CD4-positive, alpha-beta memory T cell (primary cell): ENCODE measurements around the gene FMO3. TPM values are rescaled to one million over a fixed set of nuclear protein-coding genes. Genes with fewer than 3 reads are reported as not detected.

Experiments
- CTCF ChIA-PET: fragments of 350-600 bp; sonication (Branson Sonifier 250); formaldehyde crosslinking; loops from one replicate; lab custom pipeline; 2021; ENCODE audit warnings: inconsistent platforms; ENCODE audit not compliant: partially characterized antibody; lab: Charles Lee
- POLR2A ChIA-PET: fragments of 350-600 bp; sonication (Branson Sonifier 250); formaldehyde crosslinking; loops from one replicate; lab custom pipeline; 2021; ENCODE audit not compliant: partially characterized antibody; lab: Charles Lee
- DNase-seq, 5 donors: peaks; one replicate each; pipeline versions ENCODE4 v3.0.0 to v3.0.0-alpha.2; 2020 to 2022; ENCODE audit warnings: mixed read lengths in 1 of 5
- H3K27ac ChIP-seq: one replicate; pipeline ENCODE4 v1.7.0; 2013; ENCODE audit warnings: low read depth, low read length
- H3K27me3 ChIP-seq: 2 replicates; pipeline ENCODE4 v1.7.0; 2013; ENCODE audit warnings: mild to moderate bottlenecking, low read length, moderate library complexity; ENCODE audit not compliant: insufficient read depth
- H3K36me3 ChIP-seq: 2 replicates; pipeline ENCODE4 v1.7.0; 2013; ENCODE audit warnings: mild to moderate bottlenecking, low read length, moderate library complexity; ENCODE audit not compliant: insufficient read depth
- H3K4me1 ChIP-seq: 2 replicates; pipeline ENCODE4 v1.7.0; 2013; ENCODE audit warnings: mild to moderate bottlenecking, low read length, moderate library complexity; ENCODE audit not compliant: insufficient read depth
- H3K4me3 ChIP-seq, 2 donors: one replicate each; pipeline ENCODE4 v1.7.0; 2013; ENCODE audit warnings: low read length in 2 of 2, mild to moderate bottlenecking in 1 of 2
- H3K9me3 ChIP-seq, 2 donors: one replicate each; pipeline ENCODE4 v1.7.0; 2013; ENCODE audit warnings: low read length in 2 of 2, control low read depth in 1 of 2; ENCODE audit not compliant: control insufficient read depth in 1 of 2
- H3K27ac Mint-ChIP-seq, 7 donors: one replicate each; pipeline ENCODE4 v1.8.0; 2020 to 2021; ENCODE audit warnings: mixed read lengths in 7 of 7, mild to moderate bottlenecking in 6 of 7, inconsistent platforms in 3 of 7, moderate library complexity in 3 of 7
- H3K27me3 Mint-ChIP-seq, 2 donors: one replicate each; pipeline ENCODE4 v1.8.0; 2020 to 2021; ENCODE audit warnings: mixed read lengths in 2 of 2
- H3K36me3 Mint-ChIP-seq, 2 donors: one replicate each; pipeline ENCODE4 v1.8.0; 2020 to 2021; ENCODE audit warnings: mixed read lengths in 2 of 2, inconsistent platforms in 1 of 2, mild to moderate bottlenecking in 1 of 2
- H3K4me1 Mint-ChIP-seq, 4 donors: one replicate each; pipeline ENCODE4 v1.8.0; 2020 to 2021; ENCODE audit warnings: mixed read lengths in 4 of 4, mild to moderate bottlenecking in 1 of 4
- H3K4me3 Mint-ChIP-seq, 8 donors: one replicate each; pipeline ENCODE4 v1.8.0; 2020 to 2021; ENCODE audit warnings: mixed read lengths in 8 of 8, mild to moderate bottlenecking in 7 of 8, moderate library complexity in 6 of 8, inconsistent platforms in 3 of 8
- H3K9me3 Mint-ChIP-seq, 8 donors: one replicate each; pipeline ENCODE4 v1.8.0; 2020 to 2021; ENCODE audit warnings: mixed read lengths in 8 of 8, mild to moderate bottlenecking in 5 of 8, inconsistent platforms in 3 of 8, moderate library complexity in 1 of 8
- intact Hi-C: fragments of 100-400 bp; cut with micrococcal nuclease; formaldehyde crosslinking; loops from one replicate; pipeline ENCODE4 v1.15.1; 2023
- polyA plus RNA-seq, 2 donors: library from polyadenylated mRNA; unstranded; fragments of 300-500 nt; fragmentation: Illumina TruSeq; gene quantifications; one replicate each; pipeline ENCODE4 v1.2.3, GENCODE V29; 2021
- total RNA-seq, 2 experiments: library from RNA; stranded (reverse); gene quantifications; one replicate each; pipeline ENCODE4 v1.2.3, GENCODE V29; 2021

Gene FMO3
- total RNA-seq = not detected
- polyA plus RNA-seq = not detected

DNA sequence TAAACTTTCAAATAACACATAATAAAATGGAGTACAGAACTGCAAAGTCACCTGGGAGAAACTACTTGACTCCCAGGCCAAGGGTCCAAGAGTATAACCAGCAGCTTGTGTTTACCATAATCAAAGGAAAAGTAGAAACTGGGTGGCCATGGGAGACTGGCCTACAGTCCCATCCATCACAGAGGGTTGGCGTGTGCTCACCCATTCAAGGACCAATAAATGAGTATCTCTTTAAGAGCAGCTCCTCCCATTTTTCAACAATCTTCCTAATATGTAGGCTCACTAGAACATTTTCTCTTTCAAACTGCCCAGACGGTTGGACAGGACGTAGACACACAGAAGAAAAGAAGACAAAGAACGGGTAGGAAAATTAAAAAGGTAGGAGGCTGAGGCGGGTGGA is at the start of gene FMO3:
Gene FMO3 (plus strand): TSS at position 302 of the 400 bp plus-strand sequence. CDS start 1,754 bp downstream, outside the sequence.
- Histone ChIP-seq H3K9me3 (no peaks in the 10 kb centered on the region), H3K4me1 (no peaks in the 10 kb centered on the region), H3K27me3 (no peaks in the 10 kb centered on the region), H3K36me3 (no peaks in the 10 kb centered on the region), H3K4me3 (no peak within 1 kb of the TSS), H3K27ac (no peak within 1 kb of the TSS)
- H3K9me3 Mint-ChIP-seq = peaks cover 0 to 2% (median 0%) of the 10 kb centered on the region in 8 donors
- POLR2A ChIA-PET = no interaction called here
- intact Hi-C loops = no loop called here
- peaks cover 0 to 2% (median 0%) of the 10 kb centered on the region in 4 donors for H3K4me1 Mint-ChIP-seq
- H3K36me3 Mint-ChIP-seq = no peaks in the 10 kb centered on the region
- CTCF ChIA-PET = no interaction called here
- no peaks in the 10 kb centered on the region for H3K27me3 Mint-ChIP-seq
- DNase-seq = no peak
- no peak within 1 kb of the TSS for H3K4me3 Mint-ChIP-seq
- H3K27ac Mint-ChIP-seq = no peak within 1 kb of the TSS

DNA sequence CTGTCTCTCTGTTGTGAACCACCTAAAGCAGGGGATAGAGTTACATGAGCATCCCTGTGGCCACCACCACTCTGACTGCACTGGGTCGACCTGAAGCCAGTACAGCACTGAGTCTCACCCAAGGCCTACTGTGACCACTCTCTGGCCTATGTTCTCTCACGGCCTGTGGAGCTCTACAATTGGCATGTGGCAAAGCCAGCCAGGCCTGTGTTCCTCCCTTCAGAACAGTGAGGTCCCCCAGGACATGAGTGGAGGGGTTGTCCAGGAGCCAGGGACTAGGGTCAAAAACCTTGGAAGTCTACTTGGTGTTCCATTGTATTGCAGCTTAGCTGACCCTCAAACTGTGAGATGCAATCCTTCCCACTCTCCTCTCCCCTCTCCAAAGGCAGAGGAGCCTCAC is 42.7 kb upstream of the FMO3 start:
- ChIA-PET CTCF (no interaction called here), POLR2A (no interaction called here)
- H3K27ac ChIP-seq = no peak overlapping the region
- H3K9me3 Mint-ChIP-seq = peaks cover 9 to 58% (median 24%) of the 10 kb centered on the region in 8 donors
- no peaks in the 10 kb centered on the region for H3K4me1 Mint-ChIP-seq
- H3K36me3 ChIP-seq = no peaks in the 10 kb centered on the region
- DNase-seq = no peak
- H3K4me3 ChIP-seq = no peak overlapping the region
- intact Hi-C loops = no loop called here
- H3K4me3 Mint-ChIP-seq = no peak overlapping the region
- H3K9me3 ChIP-seq = no peaks in the 10 kb centered on the region
- no peaks in the 10 kb centered on the region for H3K27me3 ChIP-seq
- H3K27me3 Mint-ChIP-seq = peaks cover 2 to 3% of the 10 kb centered on the region in 2 donors
- no peak overlapping the region for H3K27ac Mint-ChIP-seq
- no peaks in the 10 kb centered on the region for H3K36me3 Mint-ChIP-seq
- H3K4me1 ChIP-seq = no peaks in the 10 kb centered on the region

DNA sequence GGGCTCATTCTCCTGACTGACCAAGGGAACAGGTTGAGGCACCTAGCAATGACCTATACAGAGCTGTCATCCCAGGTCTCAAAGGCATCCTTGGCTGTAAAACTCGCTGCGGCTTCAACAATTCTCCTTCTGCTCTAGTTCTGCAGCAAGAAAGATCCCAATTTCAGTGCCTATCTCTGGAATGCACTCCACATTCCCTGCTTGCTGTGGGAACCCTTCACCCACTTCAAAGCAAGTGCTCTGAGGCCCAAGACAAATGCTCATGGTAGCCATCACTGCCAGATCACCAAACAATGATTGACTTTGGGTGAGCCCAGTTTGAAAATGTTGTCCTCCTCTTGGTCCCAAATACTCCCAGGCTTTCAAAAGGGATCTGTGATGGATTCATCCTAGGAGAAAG is 37.7 kb upstream of the FMO3 start:
- intact Hi-C loops = no loop called here
- Histone ChIP-seq H3K4me3 (no peak overlapping the region), H3K36me3 (no peaks in the 10 kb centered on the region), H3K4me1 (no peaks in the 10 kb centered on the region), H3K9me3 (no peaks in the 10 kb centered on the region), H3K27ac (no peak overlapping the region), H3K27me3 (no peaks in the 10 kb centered on the region)
- Mint-ChIP-seq H3K27me3 (peaks cover 2 to 5% of the 10 kb centered on the region in 2 donors), H3K27ac (no peak overlapping the region), H3K36me3 (no peaks in the 10 kb centered on the region), H3K9me3 (peaks cover 4 to 28% (median 6%) of the 10 kb centered on the region in 8 donors), H3K4me3 (no peak overlapping the region), H3K4me1 (no peaks in the 10 kb centered on the region)
- CTCF ChIA-PET = no interaction called here
- DNase-seq = no peak
- POLR2A ChIA-PET = no interaction called here

DNA sequence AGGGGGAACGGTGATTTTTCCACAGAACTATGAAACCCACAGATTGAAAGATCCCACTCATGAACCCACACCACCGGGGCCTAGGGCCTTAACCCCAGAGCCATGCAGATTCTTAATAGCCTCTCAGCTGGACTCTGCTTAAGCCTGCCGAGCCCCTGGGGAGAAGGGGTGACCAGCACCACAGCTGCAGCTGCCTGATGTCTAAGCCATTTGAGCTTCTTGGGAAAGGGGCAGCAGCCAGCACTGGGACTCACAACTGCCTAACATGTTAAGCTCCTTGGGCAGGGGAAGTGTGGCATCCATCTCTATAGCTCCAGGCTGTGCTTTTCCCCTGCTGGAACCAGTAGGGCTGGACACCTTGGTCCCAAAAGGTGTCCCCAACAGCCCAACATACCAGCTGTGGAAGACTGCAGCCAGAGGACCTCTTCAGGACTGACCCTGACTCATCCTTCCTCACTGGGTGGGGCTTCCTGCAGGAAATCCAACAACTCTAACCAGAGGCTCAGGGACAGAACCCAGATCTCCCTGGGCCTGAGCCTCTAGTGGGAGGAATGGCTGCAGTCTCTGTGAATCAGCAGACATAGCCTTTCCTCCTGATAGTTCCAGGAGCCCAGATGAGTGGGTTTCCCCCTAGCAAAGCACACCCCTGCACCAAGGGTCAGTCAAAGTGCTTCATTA is 34.6 kb upstream of the FMO3 start:
- POLR2A ChIA-PET = no interaction called here
- no peaks in the 10 kb centered on the region for H3K36me3 Mint-ChIP-seq
- intact Hi-C loops = no loop called here
- H3K36me3 ChIP-seq = no peaks in the 10 kb centered on the region
- no peaks in the 10 kb centered on the region for H3K9me3 ChIP-seq
- H3K9me3 Mint-ChIP-seq = peaks cover 0 to 7% (median 3%) of the 10 kb centered on the region in 8 donors
- H3K27ac ChIP-seq = no peak overlapping the region
- no peak overlapping the region for H3K27ac Mint-ChIP-seq
- H3K4me3 ChIP-seq = no peak overlapping the region
- H3K27me3 Mint-ChIP-seq = peaks cover 2 to 4% of the 10 kb centered on the region in 2 donors
- no peaks in the 10 kb centered on the region for H3K4me1 ChIP-seq
- no peaks in the 10 kb centered on the region for H3K27me3 ChIP-seq
- H3K4me1 Mint-ChIP-seq = no peaks in the 10 kb centered on the region
- no peak for DNase-seq
- CTCF ChIA-PET = no interaction called here
- no peak overlapping the region for H3K4me3 Mint-ChIP-seq

DNA sequence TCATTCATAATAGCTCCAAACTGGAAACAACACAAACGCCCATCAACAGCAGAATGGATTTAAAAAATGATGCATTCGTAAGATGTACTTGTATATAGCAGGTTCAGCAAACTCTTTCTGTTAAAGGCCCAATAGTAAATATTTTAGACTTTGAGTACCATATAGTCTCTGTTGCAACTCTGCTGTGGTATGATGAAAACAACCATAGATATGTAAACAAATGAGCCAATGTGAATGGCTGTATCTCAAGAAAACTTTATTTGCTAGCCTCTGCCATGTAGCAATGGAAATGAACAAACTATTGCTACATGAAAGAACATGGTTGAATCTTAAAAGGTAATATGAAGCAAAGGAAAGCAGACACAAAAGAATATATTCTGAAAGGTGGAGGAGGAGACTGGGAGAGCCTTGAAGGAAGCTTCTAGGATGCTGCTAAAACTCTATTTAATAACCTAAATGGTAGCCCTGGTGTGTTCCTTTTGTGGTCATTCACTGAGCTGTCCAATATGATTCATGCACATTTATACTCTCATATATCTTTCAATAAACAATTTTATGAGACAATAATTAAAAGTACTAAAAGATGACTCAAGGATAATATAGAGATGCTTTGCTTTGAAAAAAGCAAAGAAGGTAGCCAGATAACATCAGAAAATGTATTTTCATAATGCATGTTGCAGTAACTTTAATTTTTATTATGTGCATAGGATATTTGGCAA is 29.1 kb upstream of the FMO3 start:
- Histone ChIP-seq H3K27me3 (no peaks in the 10 kb centered on the region), H3K4me1 (no peaks in the 10 kb centered on the region), H3K4me3 (no peak overlapping the region), H3K36me3 (no peaks in the 10 kb centered on the region), H3K9me3 (no peaks in the 10 kb centered on the region), H3K27ac (no peak overlapping the region)
- intact Hi-C loops = no loop called here
- no peak overlapping the region for H3K27ac Mint-ChIP-seq
- H3K9me3 Mint-ChIP-seq = peaks cover 0 to 5% (median 0%) of the 10 kb centered on the region in 8 donors
- no peak overlapping the region for H3K4me3 Mint-ChIP-seq
- CTCF ChIA-PET = no interaction called here
- no peak for DNase-seq
- no peaks in the 10 kb centered on the region for H3K4me1 Mint-ChIP-seq
- H3K36me3 Mint-ChIP-seq = no peaks in the 10 kb centered on the region
- POLR2A ChIA-PET = no interaction called here
- peaks cover under 1 to 1% of the 10 kb centered on the region in 2 donors for H3K27me3 Mint-ChIP-seq

DNA sequence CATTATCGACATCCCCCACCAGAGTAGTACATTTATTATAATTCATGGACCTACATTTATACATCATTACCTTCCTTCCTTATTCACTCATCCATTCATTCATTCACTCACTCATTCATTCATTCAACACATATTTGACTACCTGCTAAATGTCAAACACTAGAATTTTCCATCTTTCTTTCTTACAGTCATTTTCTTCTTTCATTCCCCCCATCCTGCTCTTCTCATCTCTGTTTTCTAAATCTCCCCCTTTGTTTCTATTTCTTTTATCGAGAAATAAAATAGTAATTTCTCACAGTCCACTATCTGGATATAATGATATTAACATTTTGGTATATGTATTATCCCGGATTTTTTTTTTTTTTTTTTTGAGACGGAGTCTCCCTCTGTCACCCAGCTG is 27.8 kb upstream of the FMO3 start:
- Mint-ChIP-seq H3K27me3 (peaks cover 1% of the 10 kb centered on the region in 2 donors), H3K9me3 (no peaks in the 10 kb centered on the region), H3K4me3 (no peak overlapping the region), H3K36me3 (no peaks in the 10 kb centered on the region), H3K4me1 (no peaks in the 10 kb centered on the region), H3K27ac (no peak overlapping the region)
- DNase-seq = no peak
- H3K27me3 ChIP-seq = no peaks in the 10 kb centered on the region
- H3K9me3 ChIP-seq = no peaks in the 10 kb centered on the region
- CTCF ChIA-PET = no interaction called here
- intact Hi-C loops = no loop called here
- H3K36me3 ChIP-seq = no peaks in the 10 kb centered on the region
- no peaks in the 10 kb centered on the region for H3K4me1 ChIP-seq
- POLR2A ChIA-PET = no interaction called here
- H3K4me3 ChIP-seq = no peak overlapping the region
- no peak overlapping the region for H3K27ac ChIP-seq

DNA sequence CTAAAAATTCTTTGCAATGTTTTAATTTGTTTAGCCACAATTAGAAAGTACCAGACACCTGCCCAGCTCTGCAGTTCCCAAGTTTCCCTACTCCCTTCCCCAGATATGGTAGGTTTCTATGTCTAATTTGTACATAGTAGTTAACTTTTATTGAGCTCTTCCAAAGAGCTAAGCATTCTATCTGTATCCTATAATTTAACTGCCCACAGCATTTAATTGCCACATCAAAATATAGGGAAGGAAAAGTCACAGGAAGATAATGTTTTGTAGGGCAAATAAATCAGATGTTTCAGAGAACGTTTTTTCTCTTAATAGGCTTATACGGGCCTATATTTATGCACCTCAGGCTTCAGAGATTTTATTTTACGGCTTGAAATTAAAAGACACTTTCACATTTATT is 15.7 kb upstream of the FMO3 start:
- Histone ChIP-seq H3K27ac (no peak overlapping the region), H3K27me3 (no peaks in the 10 kb centered on the region), H3K4me3 (no peak overlapping the region), H3K9me3 (no peaks in the 10 kb centered on the region), H3K36me3 (no peaks in the 10 kb centered on the region), H3K4me1 (no peaks in the 10 kb centered on the region)
- DNase-seq = no peak
- no peaks in the 10 kb centered on the region for H3K36me3 Mint-ChIP-seq
- no peaks in the 10 kb centered on the region for H3K4me1 Mint-ChIP-seq
- ChIA-PET CTCF (no interaction called here), POLR2A (no interaction called here)
- peaks cover 2 to 3% of the 10 kb centered on the region in 2 donors for H3K27me3 Mint-ChIP-seq
- no peak overlapping the region for H3K4me3 Mint-ChIP-seq
- intact Hi-C loops = no loop called here
- H3K27ac Mint-ChIP-seq = no peak overlapping the region
- H3K9me3 Mint-ChIP-seq = peaks cover 0 to 1% (median 0%) of the 10 kb centered on the region in 8 donors
